Liver (tissue), 3 donors: ENCODE data around the gene GLI2.

Experiments used
- GABPA ChIP-seq, 2 donors: IDR thresholded peaks in 1 of 2; conservative IDR thresholded peaks in 1 of 2; 2 replicates each; pipeline ENCODE4 v1.6.1; 2016; ENCODE audit warnings: antibody characterized with exemption in 2 of 2, mild to moderate bottlenecking in 1 of 2, moderate library complexity in 1 of 2
- RAD21 ChIP-seq, 2 donors: IDR thresholded peaks; 2 replicates each; pipeline ENCODE4 v1.6.1; 2016; ENCODE audit warnings: antibody characterized with exemption in 2 of 2, mild to moderate bottlenecking in 2 of 2
- TAF1 ChIP-seq: conservative IDR thresholded peaks from 2 replicates; pipeline ENCODE4 v1.6.1; 2016; ENCODE audit warnings: antibody characterized with exemption, mild to moderate bottlenecking
- YY1 ChIP-seq: IDR thresholded peaks from 2 replicates; pipeline ENCODE4 v1.6.1; 2016; ENCODE audit warnings: antibody characterized with exemption, mild to moderate bottlenecking
- TF ChIP-seq, protein P1 (sequence below): fragments of 150-350 bp; IDR thresholded peaks from 2 replicates; pipeline ENCODE4 v1.5.1; 2017; ENCODE audit warnings: improper control_type of control experiment, low read depth, low read length; ENCODE audit not compliant: missing input control
- TF ChIP-seq, protein P2 (sequence below): IDR thresholded peaks from 2 replicates; pipeline ENCODE4 v1.6.1; 2016; ENCODE audit warnings: antibody characterized with exemption, mild to moderate bottlenecking
- TF ChIP-seq, protein P3 (sequence below): IDR thresholded peaks from 2 replicates; pipeline ENCODE4 v1.6.1; 2016; ENCODE audit warnings: antibody characterized with exemption
- donor health status: healthy.
- donor health status: healthy.

DNA sequence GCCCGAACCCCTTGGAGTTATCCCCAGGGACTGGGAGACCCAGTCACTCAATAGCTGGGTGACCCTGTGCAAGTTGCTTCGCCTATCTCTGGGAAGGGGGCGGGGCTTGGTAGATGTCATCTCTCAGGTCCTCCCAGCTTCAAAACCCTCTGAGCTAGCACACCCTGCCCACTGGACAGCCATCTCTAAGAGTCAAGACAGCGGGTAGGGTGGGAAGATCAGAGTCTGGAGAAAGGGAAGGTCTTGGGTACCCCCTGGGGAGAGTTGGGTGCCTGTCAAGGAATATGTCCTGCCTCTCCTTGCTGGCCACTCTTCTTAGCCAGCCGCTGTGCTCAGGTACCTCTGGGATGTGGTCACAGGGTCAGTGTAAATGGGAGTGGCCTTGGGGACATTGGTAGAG is 8.0 kb downstream of the GLI2 start:
- TF ChIP-seq, protein P1, sequence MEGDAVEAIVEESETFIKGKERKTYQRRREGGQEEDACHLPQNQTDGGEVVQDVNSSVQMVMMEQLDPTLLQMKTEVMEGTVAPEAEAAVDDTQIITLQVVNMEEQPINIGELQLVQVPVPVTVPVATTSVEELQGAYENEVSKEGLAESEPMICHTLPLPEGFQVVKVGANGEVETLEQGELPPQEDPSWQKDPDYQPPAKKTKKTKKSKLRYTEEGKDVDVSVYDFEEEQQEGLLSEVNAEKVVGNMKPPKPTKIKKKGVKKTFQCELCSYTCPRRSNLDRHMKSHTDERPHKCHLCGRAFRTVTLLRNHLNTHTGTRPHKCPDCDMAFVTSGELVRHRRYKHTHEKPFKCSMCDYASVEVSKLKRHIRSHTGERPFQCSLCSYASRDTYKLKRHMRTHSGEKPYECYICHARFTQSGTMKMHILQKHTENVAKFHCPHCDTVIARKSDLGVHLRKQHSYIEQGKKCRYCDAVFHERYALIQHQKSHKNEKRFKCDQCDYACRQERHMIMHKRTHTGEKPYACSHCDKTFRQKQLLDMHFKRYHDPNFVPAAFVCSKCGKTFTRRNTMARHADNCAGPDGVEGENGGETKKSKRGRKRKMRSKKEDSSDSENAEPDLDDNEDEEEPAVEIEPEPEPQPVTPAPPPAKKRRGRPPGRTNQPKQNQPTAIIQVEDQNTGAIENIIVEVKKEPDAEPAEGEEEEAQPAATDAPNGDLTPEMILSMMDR: no peak
- TF ChIP-seq GABPA (IDR thresholded peaks at IDR 0.05 in 1 of 2, conservative IDR thresholded peaks at IDR 0.05 in 1 of 2) (no peak), YY1 (no peak), RAD21 (IDR thresholded peaks at IDR 0.05) (no peak), TAF1 (no peak)
- TF ChIP-seq, protein P2, sequence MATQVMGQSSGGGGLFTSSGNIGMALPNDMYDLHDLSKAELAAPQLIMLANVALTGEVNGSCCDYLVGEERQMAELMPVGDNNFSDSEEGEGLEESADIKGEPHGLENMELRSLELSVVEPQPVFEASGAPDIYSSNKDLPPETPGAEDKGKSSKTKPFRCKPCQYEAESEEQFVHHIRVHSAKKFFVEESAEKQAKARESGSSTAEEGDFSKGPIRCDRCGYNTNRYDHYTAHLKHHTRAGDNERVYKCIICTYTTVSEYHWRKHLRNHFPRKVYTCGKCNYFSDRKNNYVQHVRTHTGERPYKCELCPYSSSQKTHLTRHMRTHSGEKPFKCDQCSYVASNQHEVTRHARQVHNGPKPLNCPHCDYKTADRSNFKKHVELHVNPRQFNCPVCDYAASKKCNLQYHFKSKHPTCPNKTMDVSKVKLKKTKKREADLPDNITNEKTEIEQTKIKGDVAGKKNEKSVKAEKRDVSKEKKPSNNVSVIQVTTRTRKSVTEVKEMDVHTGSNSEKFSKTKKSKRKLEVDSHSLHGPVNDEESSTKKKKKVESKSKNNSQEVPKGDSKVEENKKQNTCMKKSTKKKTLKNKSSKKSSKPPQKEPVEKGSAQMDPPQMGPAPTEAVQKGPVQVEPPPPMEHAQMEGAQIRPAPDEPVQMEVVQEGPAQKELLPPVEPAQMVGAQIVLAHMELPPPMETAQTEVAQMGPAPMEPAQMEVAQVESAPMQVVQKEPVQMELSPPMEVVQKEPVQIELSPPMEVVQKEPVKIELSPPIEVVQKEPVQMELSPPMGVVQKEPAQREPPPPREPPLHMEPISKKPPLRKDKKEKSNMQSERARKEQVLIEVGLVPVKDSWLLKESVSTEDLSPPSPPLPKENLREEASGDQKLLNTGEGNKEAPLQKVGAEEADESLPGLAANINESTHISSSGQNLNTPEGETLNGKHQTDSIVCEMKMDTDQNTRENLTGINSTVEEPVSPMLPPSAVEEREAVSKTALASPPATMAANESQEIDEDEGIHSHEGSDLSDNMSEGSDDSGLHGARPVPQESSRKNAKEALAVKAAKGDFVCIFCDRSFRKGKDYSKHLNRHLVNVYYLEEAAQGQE: no peak
- TF ChIP-seq, protein P3, sequence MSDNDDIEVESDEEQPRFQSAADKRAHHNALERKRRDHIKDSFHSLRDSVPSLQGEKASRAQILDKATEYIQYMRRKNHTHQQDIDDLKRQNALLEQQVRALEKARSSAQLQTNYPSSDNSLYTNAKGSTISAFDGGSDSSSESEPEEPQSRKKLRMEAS: no peak
